ENCODE data around the gene E2F3. TPM values are rescaled to one million over a fixed set of nuclear protein-coding genes. Genes with fewer than 3 reads are reported as not detected.

Gene E2F3
- total and polyA plus RNA-seq, 10 of the 15 experiments (the other 5 are each of a cell fraction or from before 2014, with no cell fraction given) = 5.1 to 16.8 (median 10.6) TPM

DNA sequence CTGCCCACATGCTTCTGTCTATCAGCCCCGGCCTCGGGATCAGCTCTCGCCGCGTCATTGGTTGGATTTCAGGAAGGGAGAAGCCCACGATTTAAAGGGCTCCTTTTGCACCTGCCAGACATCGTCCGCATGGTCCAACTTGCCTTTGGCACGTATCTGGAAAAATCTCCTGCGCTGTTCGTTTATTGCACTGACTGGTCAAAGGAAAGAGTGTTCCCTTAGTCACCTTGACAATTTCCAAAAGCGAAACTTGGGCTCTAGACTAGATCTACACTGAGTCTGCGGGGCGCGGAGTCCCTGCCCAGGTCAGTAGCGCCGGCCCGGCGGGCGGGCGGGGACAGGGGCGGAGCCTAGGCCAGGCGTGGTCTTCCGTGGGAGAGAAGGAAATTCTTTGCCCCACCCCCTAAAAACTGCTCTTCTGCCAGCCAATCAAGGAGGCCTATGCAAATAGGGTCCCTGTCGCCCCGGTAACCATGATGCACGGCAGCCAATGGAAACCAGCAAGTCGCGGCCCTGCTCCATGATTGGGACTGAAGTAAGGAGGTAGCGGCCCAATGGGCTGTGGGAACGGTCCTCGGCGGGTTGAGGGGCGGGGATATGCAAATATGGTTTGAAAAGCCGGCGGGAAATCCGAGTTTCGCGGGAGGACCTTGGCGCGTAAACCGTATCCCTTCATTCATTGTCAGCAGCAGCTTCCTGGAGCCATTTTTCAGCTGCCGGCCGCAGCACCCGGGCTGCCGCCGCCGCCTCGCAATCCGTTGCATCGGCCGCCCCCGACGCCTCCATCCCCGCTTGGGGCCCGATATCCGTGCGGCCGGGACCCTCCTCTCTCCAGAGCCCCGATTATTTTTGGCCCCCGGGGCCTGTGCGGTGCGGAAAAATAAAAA lies at the start of gene E2F3 (continued):
- TF ChIP-seq RCOR1 (conservative IDR thresholded peaks at IDR 0.05; ENCODE audit: low read depth, low read length) = peak; percentile 48; the same call in 1 of the 2 replicates
- TF ChIP-seq RUNX3 (IDR thresholded peaks at IDR 0.05; ENCODE audit: low read length) = peak; percentile 39; the same call in 1 of the 2 replicates
- TF ChIP-seq, protein P1, sequence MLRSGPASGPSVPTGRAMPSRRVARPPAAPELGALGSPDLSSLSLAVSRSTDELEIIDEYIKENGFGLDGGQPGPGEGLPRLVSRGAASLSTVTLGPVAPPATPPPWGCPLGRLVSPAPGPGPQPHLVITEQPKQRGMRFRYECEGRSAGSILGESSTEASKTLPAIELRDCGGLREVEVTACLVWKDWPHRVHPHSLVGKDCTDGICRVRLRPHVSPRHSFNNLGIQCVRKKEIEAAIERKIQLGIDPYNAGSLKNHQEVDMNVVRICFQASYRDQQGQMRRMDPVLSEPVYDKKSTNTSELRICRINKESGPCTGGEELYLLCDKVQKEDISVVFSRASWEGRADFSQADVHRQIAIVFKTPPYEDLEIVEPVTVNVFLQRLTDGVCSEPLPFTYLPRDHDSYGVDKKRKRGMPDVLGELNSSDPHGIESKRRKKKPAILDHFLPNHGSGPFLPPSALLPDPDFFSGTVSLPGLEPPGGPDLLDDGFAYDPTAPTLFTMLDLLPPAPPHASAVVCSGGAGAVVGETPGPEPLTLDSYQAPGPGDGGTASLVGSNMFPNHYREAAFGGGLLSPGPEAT (IDR thresholded peaks at IDR 0.05; ENCODE audit: low read depth) = peak; percentile 22; the same call in 1 of the 2 replicates
- TF ChIP-seq BRCA1 (IDR thresholded peaks at IDR 0.05; ENCODE audit: low read depth, low read length) = no peak
- TF ChIP-seq FOS (IDR thresholded peaks at IDR 0.05; ENCODE audit: borderline replicate concordance, extremely low read depth, insufficient read length) = peak; percentile 71
- TF ChIP-seq, protein P2, sequence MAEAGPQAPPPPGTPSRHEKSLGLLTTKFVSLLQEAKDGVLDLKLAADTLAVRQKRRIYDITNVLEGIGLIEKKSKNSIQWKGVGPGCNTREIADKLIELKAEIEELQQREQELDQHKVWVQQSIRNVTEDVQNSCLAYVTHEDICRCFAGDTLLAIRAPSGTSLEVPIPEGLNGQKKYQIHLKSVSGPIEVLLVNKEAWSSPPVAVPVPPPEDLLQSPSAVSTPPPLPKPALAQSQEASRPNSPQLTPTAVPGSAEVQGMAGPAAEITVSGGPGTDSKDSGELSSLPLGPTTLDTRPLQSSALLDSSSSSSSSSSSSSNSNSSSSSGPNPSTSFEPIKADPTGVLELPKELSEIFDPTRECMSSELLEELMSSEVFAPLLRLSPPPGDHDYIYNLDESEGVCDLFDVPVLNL (IDR thresholded peaks at IDR 0.05; ENCODE audit: low read depth, low read length) = peak; percentile 100
- TF ChIP-seq, protein P3, sequence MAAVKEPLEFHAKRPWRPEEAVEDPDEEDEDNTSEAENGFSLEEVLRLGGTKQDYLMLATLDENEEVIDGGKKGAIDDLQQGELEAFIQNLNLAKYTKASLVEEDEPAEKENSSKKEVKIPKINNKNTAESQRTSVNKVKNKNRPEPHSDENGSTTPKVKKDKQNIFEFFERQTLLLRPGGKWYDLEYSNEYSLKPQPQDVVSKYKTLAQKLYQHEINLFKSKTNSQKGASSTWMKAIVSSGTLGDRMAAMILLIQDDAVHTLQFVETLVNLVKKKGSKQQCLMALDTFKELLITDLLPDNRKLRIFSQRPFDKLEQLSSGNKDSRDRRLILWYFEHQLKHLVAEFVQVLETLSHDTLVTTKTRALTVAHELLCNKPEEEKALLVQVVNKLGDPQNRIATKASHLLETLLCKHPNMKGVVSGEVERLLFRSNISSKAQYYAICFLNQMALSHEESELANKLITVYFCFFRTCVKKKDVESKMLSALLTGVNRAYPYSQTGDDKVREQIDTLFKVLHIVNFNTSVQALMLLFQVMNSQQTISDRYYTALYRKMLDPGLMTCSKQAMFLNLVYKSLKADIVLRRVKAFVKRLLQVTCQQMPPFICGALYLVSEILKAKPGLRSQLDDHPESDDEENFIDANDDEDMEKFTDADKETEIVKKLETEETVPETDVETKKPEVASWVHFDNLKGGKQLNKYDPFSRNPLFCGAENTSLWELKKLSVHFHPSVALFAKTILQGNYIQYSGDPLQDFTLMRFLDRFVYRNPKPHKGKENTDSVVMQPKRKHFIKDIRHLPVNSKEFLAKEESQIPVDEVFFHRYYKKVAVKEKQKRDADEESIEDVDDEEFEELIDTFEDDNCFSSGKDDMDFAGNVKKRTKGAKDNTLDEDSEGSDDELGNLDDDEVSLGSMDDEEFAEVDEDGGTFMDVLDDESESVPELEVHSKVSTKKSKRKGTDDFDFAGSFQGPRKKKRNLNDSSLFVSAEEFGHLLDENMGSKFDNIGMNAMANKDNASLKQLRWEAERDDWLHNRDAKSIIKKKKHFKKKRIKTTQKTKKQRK (IDR thresholded peaks at IDR 0.05; ENCODE audit: low read depth, low read length) = peak; percentile 14; the same call in 1 of the 2 replicates
- peak; percentile 31; the same call in 1 of the 2 replicates for TF ChIP-seq PAX5 (IDR thresholded peaks at IDR 0.05; ENCODE audit: borderline replicate concordance, low read depth, low read length)
- TF ChIP-seq, protein P4, sequence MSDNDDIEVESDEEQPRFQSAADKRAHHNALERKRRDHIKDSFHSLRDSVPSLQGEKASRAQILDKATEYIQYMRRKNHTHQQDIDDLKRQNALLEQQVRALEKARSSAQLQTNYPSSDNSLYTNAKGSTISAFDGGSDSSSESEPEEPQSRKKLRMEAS (IDR thresholded peaks at IDR 0.05; ENCODE audit: low read depth, low read length) = peak; percentile 30; the same call in 1 of the 2 replicates
- no peak for TF ChIP-seq MEF2A (IDR thresholded peaks at IDR 0.05; ENCODE audit: insufficient read depth, low read depth, low read length)
- TF ChIP-seq, protein P5, sequence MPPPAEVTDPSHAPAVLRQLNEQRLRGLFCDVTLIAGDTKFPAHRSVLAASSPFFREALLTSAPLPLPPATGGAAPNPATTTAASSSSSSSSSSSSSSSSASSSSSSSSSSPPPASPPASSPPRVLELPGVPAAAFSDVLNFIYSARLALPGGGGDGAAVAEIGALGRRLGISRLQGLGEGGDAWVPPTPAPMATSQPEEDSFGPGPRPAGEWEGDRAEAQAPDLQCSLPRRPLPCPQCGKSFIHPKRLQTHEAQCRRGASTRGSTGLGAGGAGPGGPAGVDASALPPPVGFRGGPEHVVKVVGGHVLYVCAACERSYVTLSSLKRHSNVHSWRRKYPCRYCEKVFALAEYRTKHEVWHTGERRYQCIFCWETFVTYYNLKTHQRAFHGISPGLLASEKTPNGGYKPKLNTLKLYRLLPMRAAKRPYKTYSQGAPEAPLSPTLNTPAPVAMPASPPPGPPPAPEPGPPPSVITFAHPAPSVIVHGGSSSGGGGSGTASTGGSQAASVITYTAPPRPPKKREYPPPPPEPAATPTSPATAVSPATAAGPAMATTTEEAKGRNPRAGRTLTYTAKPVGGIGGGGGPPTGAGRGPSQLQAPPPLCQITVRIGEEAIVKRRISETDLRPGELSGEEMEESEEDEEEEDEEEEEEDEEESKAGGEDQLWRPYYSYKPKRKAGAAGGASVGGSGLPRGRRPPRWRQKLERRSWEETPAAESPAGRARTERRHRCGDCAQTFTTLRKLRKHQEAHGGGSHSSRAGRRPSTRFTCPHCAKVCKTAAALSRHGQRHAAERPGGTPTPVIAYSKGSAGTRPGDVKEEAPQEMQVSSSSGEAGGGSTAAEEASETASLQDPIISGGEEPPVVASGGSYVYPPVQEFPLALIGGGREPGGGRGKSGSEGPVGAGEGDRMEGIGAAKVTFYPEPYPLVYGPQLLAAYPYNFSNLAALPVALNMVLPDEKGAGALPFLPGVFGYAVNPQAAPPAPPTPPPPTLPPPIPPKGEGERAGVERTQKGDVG (CRISPR knock-in tag; IDR thresholded peaks at IDR 0.05) = no peak
- TF ChIP-seq, protein P6, sequence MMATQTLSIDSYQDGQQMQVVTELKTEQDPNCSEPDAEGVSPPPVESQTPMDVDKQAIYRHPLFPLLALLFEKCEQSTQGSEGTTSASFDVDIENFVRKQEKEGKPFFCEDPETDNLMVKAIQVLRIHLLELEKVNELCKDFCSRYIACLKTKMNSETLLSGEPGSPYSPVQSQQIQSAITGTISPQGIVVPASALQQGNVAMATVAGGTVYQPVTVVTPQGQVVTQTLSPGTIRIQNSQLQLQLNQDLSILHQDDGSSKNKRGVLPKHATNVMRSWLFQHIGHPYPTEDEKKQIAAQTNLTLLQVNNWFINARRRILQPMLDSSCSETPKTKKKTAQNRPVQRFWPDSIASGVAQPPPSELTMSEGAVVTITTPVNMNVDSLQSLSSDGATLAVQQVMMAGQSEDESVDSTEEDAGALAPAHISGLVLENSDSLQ (IDR thresholded peaks at IDR 0.05) = peak; percentile 90
- TF ChIP-seq GATAD2B (conservative IDR thresholded peaks at IDR 0.05; ENCODE audit: low read depth) = peak; percentile 27
- peak; percentile 93 for TF ChIP-seq CHD2 (IDR thresholded peaks at IDR 0.05; ENCODE audit: borderline replicate concordance, low read depth, low read length)
- TF ChIP-seq RELA (IDR thresholded peaks at IDR 0.05; ENCODE audit: borderline replicate concordance, partially characterized antibody) = peak; percentile 44
- TF ChIP-seq NR2C2 (IDR thresholded peaks at IDR 0.05; ENCODE audit: borderline replicate concordance, control insufficient read depth, insufficient read length, low read depth) = no peak
- TF ChIP-seq NFYA (IDR thresholded peaks at IDR 0.05; ENCODE audit: borderline replicate concordance, low read depth, low read length) = peak; percentile 68
